ENCODE measurements around the gene FOXA1. TPM values are rescaled to one million over a fixed set of nuclear protein-coding genes. Genes with fewer than 3 reads are reported as not detected.

The FOXA1 gene
- total RNA-seq, 2 donors from 2014 or later: 186 to 656 TPM

DNA sequence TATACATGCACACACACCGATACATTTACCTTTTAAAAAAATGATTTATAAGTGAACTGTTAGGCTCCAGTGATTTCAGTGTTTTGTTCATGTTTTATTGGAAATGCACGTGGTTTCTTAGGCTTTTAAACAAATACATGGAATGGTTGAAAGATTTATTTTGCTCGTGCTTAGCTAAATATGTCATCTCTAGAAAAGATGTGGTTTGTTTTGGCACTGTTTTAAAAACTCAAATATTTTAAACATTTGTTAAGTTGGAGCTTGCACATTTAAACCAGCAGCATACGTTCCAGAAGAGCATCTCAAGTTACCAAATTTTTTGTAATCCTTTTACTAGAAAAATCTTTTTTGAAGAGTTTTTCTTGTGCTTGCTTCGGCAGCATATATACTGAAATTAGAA is 44.5 kb downstream of the FOXA1 start:
- WGBS: 16% methylated on average over 5 of the region's 5 CpGs
- H3K9me3 ChIP-seq: no peaks in the 10 kb centered on the region
- no peak overlapping the region for H3K4me3 ChIP-seq
- H3K4me1 ChIP-seq (replicated peaks): no peaks in the 10 kb centered on the region
- DNase-seq (ENCODE audit: low spot score): no peak
- H3K27ac ChIP-seq: no peak overlapping the region
- TF ChIP-seq, protein P1, sequence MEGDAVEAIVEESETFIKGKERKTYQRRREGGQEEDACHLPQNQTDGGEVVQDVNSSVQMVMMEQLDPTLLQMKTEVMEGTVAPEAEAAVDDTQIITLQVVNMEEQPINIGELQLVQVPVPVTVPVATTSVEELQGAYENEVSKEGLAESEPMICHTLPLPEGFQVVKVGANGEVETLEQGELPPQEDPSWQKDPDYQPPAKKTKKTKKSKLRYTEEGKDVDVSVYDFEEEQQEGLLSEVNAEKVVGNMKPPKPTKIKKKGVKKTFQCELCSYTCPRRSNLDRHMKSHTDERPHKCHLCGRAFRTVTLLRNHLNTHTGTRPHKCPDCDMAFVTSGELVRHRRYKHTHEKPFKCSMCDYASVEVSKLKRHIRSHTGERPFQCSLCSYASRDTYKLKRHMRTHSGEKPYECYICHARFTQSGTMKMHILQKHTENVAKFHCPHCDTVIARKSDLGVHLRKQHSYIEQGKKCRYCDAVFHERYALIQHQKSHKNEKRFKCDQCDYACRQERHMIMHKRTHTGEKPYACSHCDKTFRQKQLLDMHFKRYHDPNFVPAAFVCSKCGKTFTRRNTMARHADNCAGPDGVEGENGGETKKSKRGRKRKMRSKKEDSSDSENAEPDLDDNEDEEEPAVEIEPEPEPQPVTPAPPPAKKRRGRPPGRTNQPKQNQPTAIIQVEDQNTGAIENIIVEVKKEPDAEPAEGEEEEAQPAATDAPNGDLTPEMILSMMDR (IDR thresholded peaks at IDR 0.05): no peak
- TF ChIP-seq POLR2AphosphoS5 (IDR thresholded peaks at IDR 0.05) (peak; percentile 30), POLR2A (IDR thresholded peaks at IDR 0.05) (no peak)
- intact Hi-C loops (cut with DNase I): no loop called here
- no peaks in the 10 kb centered on the region for H3K27me3 ChIP-seq (replicated peaks; ENCODE audit: insufficient read depth)
- no peaks in the 10 kb centered on the region for H3K36me3 ChIP-seq

DNA sequence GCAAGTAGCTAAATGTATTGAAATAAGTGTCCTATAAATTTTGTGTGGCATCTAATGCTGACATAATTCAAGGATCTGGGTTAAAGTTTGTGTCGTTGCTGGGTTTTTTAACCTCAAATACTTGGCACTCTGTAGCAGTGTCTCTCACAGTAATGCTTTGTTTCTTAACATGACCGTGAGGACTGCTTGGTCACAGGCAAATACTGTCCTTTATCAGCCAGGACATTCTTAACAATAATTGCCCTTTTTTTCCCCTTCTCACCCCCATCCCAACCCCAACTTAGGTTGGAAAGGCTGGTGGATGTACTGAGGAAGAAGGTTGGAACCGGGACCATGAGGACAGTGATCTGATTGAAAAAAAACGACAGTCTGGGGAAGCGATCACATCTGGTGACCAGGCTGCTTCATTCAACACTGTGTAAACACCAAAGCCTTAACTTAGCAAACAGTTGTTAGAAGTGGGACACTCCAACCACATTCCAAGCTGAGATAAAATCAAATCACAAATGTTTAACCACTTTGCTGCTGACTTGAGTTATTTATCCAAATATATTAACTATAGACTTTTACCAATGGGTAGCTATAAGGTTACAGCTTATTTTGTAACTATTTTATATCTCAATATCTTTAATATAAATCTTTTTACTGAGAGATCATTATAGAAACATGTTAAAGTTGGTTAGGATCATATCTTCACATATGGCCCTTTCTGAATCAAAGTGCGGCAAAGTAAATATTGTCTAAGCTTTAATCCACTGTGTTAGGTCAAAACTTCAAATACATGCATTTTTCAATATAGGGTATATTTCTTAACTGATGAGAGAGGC is 48.2 kb downstream of the FOXA1 start:
- Histone ChIP-seq H3K9me3 (no peaks in the 10 kb centered on the region), H3K27me3 (replicated peaks; ENCODE audit: insufficient read depth) (no peaks in the 10 kb centered on the region), H3K36me3 (no peaks in the 10 kb centered on the region), H3K4me3 (no peak overlapping the region), H3K27ac (peak overlapping the region; percentile 29 to 55), H3K4me1 (replicated peaks) (no peaks in the 10 kb centered on the region)
- intact Hi-C loops (cut with DNase I): no loop called here
- DNase-seq (ENCODE audit: low spot score): peak; percentile 20
- TF ChIP-seq, protein P1 (IDR thresholded peaks at IDR 0.05): no peak
- peak; percentile 46 for TF ChIP-seq POLR2AphosphoS5 (IDR thresholded peaks at IDR 0.05)
- 32% methylated on average over 6 of the region's 6 CpGs for WGBS

DNA sequence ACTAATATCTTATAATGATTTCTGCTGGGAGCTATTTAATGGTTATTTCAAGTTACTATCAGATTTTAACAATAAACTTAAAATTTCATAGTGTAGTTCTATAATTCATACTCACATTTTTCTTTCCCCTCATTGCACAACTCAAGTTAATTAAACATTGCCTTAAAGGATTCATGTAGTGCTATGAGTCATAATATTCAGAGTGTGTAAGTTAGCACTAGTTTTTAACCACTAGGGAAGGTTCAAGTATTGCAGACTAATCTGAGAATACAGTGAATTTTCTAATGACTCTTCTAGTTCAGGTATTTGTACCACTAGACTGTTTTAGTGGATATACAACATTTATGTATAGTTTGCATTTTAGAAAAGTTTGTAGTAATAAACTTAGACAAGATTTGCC is 49.9 kb downstream of the FOXA1 start:
- Histone ChIP-seq H3K9me3 (no peaks in the 10 kb centered on the region), H3K27ac (no peak overlapping the region), H3K4me3 (no peak overlapping the region), H3K36me3 (no peaks in the 10 kb centered on the region), H3K27me3 (replicated peaks; ENCODE audit: insufficient read depth) (no peaks in the 10 kb centered on the region), H3K4me1 (replicated peaks) (no peaks in the 10 kb centered on the region)
- DNase-seq (ENCODE audit: low spot score): no peak
- TF ChIP-seq POLR2AphosphoS5 (IDR thresholded peaks at IDR 0.05) (no peak), POLR2A (IDR thresholded peaks at IDR 0.05) (no peak)
- TF ChIP-seq, protein P1 (IDR thresholded peaks at IDR 0.05): peak in 1 of 4 experiments; percentile 25
- intact Hi-C loops (cut with DNase I): no loop called here

DNA sequence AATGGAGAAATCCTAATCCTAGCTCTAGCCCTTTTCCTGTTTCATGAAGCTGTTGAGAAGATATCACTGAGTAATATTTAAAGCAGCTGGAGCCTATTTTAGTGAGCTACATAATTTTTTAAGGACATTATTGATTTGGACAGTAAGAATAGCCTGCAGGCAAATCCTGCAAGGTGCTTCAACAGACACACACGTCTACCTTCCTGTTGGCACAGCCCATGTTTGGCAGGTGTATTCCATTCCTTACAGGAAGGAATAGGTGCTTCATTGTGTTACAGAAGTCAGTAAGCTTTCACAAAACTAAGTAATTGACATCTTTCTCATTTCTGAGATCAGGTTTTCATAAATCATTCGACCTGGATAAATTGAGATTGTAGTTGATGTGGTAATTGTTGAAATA is 50.6 kb downstream of the FOXA1 start:
- TF ChIP-seq, protein P1 (IDR thresholded peaks at IDR 0.05): no peak
- TF ChIP-seq POLR2A (IDR thresholded peaks at IDR 0.05): no peak
- TF ChIP-seq POLR2AphosphoS5 (IDR thresholded peaks at IDR 0.05): peak; percentile 9
- intact Hi-C loops (cut with DNase I): no loop called here
- H3K4me1 ChIP-seq (replicated peaks): no peaks in the 10 kb centered on the region
- H3K4me3 ChIP-seq: no peak overlapping the region
- no peaks in the 10 kb centered on the region for H3K9me3 ChIP-seq
- peak; percentile 57 for DNase-seq (ENCODE audit: low spot score)
- H3K27me3 ChIP-seq (replicated peaks; ENCODE audit: insufficient read depth): no peaks in the 10 kb centered on the region
- H3K27ac ChIP-seq: no peak overlapping the region
- H3K36me3 ChIP-seq: no peaks in the 10 kb centered on the region
- WGBS: 33% methylated on average over 2 of the region's 2 CpGs

DNA sequence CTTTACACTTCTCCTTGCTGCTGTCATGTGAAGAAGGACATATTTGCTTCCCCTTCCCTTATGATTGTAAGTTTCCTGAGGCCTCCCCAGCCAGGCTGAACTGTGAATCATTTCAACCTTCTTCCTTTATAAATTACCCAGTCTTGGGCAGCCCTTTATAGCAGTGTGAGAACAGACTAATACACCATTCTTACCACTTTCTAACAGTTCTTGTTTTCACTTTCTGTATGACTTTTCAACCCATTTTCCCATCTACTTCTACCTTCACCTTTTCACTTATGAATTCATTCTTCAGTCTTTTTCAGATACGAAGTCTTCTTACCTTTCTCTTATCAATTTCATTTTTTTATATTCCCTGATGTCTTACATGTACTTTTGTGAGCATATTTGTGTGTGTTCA is 55.1 kb downstream of the FOXA1 start:
- intact Hi-C loops (cut with DNase I): no loop called here
- no peaks in the 10 kb centered on the region for H3K9me3 ChIP-seq
- H3K4me3 ChIP-seq: no peak overlapping the region
- WGBS: 100% methylated on average over 1 of the region's 1 CpG
- H3K27ac ChIP-seq: no peak overlapping the region
- no peaks in the 10 kb centered on the region for H3K4me1 ChIP-seq (replicated peaks)
- TF ChIP-seq POLR2A (IDR thresholded peaks at IDR 0.05): no peak
- TF ChIP-seq, protein P1 (IDR thresholded peaks at IDR 0.05): no peak
- no peaks in the 10 kb centered on the region for H3K36me3 ChIP-seq
- no peak for DNase-seq (ENCODE audit: low spot score)
- H3K27me3 ChIP-seq (replicated peaks; ENCODE audit: insufficient read depth): no peaks in the 10 kb centered on the region
